ENCODE results near the gene CCL17. TPM values are rescaled to one million over a fixed set of nuclear protein-coding genes. Genes with fewer than 3 reads are reported as not detected.

CCL17 gene
- total and polyA plus RNA-seq, 9 of the 15 experiments (the other 6 are each of a cell fraction or from before 2014, with no cell fraction given), result not detected

GRCh38 chr16:57422026-57422944 is 17.7 kb downstream of the CCL17 start (continued):
- TF ChIP-seq MGA (IDR thresholded peaks at IDR 0.05) (no peak), SREBF2 (CRISPR knock-in tag; IDR thresholded peaks at IDR 0.05) (no peak), ZNF589 (CRISPR knock-in tag; IDR thresholded peaks at IDR 0.05; ENCODE audit: low read depth) (no peak), SMC3 (conservative IDR thresholded peaks at IDR 0.05; ENCODE audit: insufficient read depth, low read depth, low read length) (peak; percentile 68), ZBTB11 (CRISPR knock-in tag; IDR thresholded peaks at IDR 0.05) (peak in 1 of 3 experiments; percentile 83; a peak in 2 of 6 replicates), ESRRA (IDR thresholded peaks at IDR 0.05; ENCODE audit: borderline replicate concordance, low read depth) (no peak), CTCF (IDR thresholded peaks at IDR 0.05 in 2 of 3, conservative IDR thresholded peaks at IDR 0.05 in 1 of 3; ENCODE audit: insufficient read depth in 2 of 3, low read depth in 1 of 3, low read length in 3 of 3) (peak; percentile 84 to 93 (median 93))
